Middle frontal gyrus (tissue), 1 donor: ENCODE measurements around the gene BMPR1A.

Experiments used
- DNase-seq: peaks from one replicate; pipeline ENCODE4 v3.0.0-alpha.2; 2015; ENCODE audit warnings: low spot score; ENCODE audit errors: extremely low spot score

BMPR1A gene

DNA sequence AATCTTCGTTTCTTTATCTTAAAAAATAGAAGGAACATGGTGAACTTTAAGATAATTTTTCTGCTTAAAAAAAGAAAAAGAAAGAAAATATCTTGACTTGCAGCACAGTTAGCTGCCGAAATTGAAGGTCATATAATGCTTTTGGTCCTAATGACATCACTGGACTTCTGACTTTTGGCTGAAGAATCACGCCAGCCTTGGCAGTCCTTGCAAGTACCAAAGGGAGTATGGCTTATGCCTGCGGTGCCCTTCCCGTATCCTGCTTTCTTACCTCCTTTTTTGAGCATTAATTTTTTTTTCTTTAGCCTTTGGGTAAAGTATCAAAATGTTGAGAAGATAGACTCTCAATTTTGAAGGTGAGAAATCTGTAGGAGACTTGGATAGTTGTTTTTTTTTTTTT is 7.0 kb downstream of the BMPR1A start:
- DNase-seq, result no peak

DNA sequence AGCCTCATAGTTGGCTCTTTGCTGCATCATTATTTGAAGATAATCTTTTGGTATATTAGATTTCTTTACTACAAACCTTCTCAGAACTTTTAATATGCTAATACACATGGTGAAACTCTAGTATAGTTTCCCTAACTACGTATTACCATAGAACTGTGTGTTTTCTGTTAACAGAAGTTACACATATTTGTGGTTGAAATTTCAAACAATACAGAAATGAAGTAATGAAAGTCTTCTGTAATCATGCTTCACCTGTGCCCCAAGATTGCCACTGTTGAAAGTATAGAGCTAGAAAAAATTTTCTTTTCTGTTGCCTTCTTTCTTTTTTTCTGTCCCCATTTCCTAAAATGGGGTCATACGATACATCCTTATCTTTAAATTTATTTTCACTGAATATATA is 9.1 kb downstream of the BMPR1A start:
- DNase-seq, result no peak

DNA sequence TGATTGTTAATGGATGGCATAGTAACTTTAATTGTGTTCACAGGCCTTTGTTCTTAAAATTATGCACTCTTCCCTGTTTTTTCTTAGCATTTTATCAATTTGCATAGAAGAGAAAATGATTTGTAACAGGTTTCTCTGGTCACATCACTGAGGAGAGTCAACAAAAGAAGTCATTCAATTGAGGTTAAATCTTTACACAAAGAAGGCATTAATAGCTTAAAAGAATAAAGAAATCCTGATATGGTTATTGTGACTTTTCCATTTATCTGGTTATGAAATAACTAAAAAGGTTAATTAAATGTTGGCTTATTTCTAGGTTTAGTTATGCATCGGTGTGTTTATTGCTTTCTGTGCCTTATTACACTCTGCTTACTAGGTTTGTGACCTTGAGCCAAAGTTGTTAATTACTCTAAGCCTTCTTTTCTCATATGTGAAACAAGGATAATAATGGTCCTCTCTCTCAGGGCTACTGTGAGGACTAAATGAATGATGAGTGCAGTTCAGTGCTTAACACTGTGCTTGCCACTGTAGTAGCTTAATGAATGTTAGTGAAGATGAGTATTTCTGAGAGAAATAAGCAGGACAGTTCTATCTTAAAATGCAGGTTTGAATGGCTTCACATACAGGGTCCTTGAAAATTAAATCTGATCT is 12.1 kb downstream of the BMPR1A start:
- DNase-seq, result no peak

DNA sequence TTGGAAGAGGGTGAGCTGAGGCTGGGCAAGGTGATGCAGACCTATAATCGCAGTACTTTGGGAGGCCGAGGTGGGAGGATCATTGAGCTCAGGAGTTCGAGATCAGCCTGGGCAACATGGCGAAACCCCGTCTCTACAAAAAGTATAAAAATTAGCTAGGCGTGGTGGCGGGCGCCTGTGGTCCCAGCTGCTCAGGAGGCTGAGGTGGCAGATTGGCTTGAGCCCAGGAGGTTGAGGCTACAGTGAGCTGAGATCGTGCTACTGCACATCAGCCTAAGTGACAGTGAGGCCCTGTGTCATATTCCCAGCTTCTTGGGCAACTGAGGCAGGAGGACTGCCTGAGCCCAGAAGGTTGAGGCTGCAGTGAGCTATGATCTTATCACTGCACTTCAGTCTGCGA is 13.6 kb downstream of the BMPR1A start:
- no peak for DNase-seq

DNA sequence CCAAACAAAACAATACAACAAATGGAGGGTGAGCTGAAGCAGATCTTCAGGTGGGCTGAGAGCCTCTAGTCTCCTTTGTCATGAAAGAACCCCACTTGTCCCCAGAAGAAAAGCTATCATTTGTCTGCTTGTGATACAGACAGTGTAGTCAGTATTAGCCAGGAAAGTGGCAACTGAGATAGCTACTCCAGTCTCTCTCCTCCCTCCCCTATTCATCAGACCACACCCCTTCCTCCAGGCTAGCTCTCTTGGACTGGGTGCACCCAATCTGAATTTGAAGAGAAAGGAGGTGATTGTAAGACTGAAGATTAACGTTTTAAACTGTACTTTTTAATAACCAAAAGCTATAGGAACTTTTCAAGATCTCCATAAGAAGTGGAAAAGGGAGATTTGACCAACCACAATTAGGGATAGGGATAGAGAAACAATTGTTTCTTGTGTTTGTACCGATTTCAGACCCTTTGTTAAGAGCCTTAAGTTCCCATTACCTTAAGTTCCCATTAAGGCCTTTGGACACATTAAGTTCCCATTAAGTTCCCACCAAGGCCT is 14.1 kb downstream of the BMPR1A start:
- DNase-seq, result no peak

DNA sequence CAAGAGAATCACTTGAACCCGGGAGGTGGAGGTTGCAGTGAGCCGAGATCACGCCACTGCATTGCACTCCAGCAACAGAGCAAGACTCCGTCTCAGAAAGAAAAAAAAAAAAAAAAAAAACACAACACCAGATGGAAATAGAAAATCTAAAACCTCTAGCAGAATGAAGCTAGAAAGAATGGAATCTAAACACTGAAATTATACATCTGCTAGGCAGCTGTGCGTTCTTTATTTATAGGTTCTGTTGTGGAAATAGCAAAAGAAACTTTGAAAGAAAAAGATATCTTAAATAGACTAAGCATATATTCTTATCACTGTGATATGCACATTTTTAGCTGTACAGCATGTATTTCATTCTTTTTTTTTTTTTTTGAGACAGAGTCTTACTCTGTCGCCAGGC is 17.1 kb downstream of the BMPR1A start:
- no peak for DNase-seq

DNA sequence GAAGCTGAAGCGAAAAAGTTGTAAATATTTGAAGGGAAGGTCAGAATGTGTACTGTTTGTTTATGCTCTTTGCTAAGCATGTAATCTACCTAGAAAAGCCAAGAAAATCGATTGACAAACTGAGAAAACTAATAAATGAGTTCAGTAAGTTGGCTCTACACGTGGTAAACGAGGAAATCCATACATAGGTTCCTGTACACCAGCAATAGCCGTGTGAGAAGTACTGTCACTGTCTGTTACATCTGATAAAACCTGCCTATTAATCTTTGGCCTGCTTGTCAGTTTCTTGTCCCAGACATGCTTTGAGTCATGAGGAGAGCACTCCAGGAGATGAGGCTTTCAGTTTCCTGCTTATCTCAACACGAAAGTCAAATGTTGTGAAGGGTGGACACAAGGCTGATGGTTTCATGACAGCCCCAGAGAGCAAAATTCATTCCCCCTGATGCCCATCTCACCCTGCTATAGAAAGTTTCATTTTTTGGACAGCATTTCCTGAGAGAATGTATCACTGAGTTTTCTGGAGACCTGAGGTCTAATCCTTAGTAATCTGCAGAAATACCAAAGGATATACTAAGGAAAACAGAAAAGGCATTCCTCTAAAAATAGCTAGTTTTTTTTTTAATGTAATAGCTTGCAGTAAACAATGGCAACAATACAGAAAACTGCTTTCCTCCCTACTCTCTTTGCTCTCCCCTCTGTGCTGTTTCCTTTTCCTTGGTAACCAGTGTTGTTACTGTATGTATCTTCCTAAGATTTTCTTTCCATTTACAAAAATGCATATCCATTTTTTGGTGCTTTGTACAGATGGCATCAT is 18.8 kb downstream of the BMPR1A start:
- no peak for DNase-seq

DNA sequence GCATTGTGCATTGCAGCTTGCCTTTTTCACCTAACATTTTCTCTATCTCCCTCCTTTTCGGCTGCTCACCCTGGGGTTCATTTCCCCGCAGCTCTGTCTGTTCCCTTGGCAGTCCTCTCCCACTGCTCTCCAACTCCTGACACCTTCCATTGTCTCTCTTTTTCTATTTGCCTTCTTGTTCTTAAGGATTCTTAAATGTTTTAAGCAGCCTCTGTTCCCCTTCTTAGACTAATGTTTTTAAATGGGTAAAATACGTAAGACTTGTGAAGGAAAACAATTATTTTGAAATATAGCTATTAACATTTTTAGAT is 19.4 kb downstream of the BMPR1A start:
- no peak for DNase-seq

DNA sequence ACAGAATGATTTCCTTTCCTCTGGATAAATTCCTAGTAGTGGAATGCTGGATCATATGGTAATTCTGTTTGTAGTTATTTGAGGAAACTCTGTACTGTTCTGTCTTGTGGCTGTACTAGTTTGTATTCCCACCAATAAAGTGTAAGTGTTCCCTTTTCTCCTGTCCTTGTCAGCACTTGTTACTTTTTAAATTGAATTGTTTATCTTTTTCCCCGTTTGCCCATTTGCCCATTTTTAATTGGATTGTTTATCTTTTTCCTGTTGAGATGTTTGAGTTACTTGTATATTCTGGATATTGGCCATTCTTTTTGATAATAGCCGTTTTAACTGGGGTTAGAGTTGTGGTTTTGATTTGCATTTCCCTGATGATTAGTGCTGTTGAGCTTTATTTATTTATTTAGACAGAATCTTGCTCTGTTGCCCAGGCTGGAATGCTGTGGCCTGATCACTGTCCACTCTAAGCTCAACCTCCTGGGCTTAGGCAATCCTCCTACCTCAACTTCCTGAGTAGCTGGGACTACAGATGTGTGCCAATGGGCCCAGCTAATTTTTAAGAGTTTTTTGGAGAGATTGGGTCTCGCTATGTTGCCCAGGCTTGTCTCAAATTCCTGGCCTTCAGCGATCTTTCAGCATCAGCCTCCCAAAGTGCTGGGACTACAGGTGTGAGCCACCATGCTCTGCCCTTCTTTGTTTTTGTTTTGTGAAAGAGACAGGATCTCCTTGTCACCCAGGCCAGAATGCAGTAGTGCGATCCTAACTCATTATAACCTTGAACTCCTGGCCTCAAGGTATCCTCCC is 23.0 kb downstream of the BMPR1A start:
- no peak for DNase-seq

DNA sequence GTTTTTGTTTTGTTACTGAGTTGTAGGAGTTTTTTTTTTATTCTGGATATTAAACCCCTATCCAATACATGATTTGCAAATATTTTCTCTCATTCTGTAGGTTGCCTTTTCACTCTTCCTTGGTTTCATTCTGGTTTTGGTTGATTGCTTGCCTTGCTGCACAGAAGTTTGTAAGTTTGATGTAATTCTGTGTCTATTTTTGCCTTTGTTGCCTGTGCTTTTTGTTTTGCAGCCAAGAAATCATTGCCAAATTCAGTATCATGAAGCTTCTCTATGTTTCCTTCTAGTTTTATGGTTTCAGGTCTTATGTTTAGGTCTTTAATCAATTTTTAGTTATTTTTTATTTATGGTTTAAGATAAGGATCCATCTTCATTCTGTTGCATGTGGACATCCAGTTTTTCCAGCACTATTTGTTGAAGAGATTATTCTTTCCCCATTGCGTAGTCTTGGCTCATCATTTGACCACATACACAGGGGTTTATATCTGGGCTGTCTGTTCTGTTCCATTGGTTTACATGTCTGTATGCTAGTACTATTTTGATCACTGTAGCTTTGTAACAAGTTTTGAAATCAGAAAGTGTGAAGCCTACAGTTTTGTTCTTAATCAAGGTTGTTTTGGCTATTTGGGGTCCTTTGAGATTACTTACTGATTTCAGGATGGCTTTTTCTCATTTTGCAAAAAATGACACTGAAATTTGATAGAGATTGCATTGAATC is 26.4 kb downstream of the BMPR1A start:
- no peak for DNase-seq

DNA sequence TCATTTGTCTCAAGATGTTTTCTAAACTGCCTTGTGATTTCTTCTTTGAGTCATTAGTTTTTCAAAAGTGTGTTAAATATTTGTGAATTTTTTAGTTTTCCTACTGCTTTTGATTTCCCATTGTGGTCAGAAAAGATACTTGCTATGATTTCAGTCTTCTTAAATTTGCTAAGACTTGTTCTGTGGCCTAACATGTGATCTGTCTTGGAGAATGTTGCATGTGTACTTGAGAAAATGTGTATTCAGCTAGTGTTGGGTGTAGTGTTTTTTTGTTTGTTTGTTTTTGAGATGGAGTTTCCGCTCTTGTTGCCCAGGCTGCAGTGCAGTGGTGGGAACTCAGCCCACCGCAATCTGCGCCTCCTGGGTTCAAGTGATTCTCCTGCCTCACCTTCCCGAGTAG is 28.6 kb downstream of the BMPR1A start:
- DNase-seq, result no peak

DNA sequence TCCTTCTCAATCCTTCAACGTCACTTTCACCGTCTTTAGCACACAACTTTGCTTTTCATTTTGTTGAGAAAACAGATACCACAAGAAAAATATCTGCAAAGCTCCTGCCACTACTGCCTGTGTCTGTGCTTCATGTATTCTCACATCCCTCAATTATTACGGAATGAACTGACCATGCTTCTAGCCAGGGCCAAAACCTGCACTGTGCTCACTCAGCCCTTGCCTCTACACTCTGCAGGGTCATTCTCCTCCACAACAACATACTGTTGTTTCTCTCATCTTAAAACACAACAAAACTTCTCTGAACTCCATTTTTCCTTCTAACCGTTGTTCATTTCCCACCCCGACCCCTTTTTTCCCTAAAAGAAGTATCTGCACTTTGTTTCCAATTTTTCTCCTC is 29.5 kb downstream of the BMPR1A start:
- no peak for DNase-seq

DNA sequence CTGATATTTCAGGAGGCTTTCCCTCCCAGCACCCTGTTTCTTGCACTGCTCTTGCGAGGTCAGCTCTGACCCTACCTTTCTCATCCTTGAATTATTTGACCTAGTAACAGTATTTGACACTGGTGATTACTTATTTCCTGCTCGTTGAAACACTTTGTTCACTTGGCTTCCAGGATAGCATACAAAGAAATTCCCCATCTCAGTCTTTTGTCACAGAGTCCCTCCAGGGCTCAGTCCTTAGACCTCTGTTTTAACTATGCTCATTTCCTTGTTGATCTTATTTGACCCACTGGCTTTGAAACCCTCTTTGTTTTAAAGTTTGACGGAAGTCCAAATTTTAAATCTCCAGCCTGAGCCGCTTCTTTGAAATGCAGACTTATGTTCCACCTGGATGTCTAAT is 29.9 kb downstream of the BMPR1A start:
- no peak for DNase-seq

DNA sequence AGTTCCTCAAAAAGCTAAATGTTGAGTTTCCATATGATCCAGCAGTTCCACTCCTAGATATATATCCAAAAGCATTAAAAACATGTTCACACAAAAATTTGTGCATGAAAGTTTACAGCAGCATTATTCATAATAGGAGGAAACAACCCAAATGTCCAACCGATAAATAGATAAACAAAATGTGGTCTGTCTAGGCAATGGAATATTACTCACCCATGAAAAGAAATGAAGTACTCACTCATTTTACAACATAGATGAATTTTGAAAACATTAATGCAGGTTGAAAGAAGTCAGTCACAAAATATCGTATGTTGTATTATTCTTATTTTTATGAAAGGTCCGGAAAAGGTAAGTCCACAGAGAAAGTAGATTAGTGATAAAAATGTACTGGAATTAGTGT is 34.0 kb downstream of the BMPR1A start:
- no peak for DNase-seq

DNA sequence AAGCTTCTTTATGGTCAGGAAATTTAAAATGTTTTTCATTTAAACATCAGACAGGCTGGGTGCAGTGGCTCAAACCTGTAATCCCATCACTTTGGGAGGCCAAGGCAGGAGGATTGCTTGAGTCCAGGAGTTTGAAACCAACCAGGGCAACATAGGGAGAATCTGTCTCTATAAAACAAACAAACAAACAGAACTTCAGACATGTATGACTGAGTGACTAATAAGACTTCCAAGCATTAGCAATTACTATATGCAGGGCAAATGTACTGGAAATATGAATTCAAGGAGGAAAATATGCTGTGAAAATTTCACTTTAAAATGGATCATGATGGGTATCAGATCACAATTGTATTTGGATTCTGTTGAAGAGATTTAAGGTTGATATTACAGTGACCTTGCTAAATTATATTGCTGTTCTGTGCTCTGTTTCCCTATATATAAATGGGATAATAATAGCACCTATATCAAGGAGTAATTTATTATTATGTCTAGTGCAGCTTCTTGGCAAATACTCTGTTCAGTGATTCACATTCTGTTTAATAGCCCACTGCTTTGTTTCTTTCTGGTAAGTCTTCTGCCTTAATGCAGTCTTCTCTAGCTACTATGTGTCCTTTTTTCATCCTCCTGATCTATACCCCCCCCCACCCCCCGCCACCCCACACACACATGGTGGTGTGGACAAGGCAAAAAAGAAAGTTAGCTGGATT is 36.2 kb downstream of the BMPR1A start:
- no peak for DNase-seq

DNA sequence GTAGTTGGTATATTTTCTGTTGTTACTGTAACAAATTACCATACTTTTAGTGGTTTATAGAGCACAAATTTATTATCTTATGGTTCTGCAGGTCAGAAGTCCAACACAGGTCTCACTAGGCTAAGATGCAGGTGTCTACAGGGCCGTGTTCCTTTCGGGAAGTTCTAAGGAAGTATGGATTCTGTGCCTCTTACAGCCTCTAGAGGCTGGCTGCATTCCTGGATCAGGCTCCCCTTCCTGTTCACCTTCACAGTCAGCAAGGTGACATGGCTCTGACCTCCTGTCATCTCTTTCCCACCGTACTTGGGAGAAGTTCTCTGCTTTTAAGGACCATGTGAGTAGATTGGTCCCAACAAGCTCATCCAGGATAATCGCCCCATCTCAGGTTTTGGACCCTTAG is 37.3 kb downstream of the BMPR1A start:
- DNase-seq, result no peak

DNA sequence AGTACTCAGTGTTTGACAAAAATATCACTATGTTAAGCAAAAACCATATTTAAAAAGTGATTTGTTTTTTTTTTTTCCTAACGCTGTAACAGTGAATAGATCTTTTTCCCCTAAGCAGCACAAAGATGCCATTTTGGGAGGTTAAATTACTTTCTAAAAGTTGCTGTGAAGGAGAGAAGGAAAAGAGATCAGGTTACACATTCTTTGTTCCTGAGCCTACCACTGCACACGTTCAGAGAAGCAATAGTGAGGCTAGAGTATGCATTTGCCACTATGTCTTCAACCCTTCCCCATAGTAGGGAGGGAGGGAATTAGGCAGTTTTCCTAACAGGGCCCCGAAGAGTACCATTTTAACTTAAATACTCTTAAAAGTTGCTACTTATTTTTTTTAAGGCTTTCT is 38.9 kb downstream of the BMPR1A start:
- DNase-seq, result no peak

DNA sequence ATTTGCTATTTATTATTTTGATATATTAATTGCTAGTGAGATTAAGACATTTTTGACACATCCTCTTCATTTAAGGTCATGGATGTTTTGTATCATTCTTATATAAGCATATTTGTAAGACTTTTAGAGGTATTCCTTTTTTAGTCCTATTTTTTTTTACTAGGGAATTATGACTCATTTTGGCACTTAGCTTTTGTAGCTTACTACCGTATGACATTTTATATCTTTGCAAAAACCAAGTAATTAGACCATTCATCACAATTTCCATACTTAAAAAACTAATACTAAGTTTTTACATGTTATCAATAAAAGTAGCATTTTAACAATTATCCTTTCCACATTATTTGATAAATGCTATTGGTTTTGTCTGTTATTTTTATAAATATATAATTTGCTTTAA is 41.6 kb downstream of the BMPR1A start:
- DNase-seq, result no peak

DNA sequence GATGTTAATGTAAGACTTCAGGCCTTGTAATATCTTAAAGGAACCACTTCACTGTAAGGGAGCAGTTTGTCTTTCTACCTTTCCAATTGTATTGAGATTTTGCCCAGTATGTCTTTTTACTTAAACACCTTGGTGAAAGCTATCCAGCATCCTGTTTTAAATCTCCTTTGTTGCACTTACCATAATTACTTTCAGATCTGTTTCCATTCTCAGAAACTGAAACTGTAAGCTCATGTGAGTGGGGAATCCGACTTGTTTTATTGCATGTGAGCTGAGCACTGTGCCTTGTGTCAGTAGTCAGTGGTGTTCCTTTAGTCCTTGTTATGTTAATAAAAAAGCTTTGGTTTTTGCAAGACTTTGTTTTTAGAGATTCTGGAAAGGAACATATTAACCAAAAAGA is 42.2 kb downstream of the BMPR1A start:
- no peak for DNase-seq

DNA sequence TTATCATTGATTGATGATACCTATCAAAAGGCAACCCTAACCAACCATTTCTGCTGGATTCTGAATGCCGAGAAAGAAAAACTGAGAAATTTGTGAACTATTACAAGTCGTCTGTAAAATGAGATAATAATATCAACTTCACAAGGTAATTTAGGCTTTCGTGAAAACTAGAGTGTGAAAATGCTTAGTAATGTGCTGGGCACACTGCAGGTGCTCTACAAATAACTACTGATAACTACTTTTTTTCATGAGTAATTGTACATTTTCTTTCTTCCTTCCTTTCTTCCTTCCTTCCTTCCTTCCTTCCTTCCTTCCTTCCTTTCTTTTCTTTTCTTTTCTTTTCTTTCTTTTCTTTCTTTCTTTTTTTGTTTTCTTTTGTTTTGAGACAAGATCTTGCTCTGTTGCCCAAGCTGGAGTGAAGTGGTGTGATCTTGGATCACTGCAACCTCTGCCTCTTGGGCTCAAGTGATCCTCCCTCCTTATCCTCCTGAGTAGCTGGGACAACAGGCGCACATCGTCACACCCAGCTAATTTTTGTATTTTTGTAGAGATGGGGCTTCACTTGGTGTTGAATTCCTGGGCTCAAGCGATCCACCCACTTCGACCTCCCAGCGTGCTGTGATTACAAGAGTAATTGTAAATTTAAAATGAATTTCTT is 42.9 kb downstream of the BMPR1A start:
- DNase-seq, result no peak
